ENCODE results near the gene COL20A1.

The COL20A1 gene

GRCh38 chr20:63363013-63363957 lies 70.3 kb downstream of the COL20A1 start:
- no peak for DNase-seq
- TF ChIP-seq GATA1 (IDR thresholded peaks at IDR 0.05; ENCODE audit: low read depth, low read length), result no peak
- TF ChIP-seq POLR2A (IDR thresholded peaks at IDR 0.05; ENCODE audit: low read length), result no peak

- no peak for TF ChIP-seq POLR2A (IDR thresholded peaks at IDR 0.05; ENCODE audit: low read length)
- no peak for TF ChIP-seq GATA1 (IDR thresholded peaks at IDR 0.05; ENCODE audit: low read depth, low read length)
- DNase-seq, result no peak
These were observed 71.1 kb downstream of the COL20A1 start for GRCh38 chr20:63363981-63364561.

- DNase-seq, result no peak
- TF ChIP-seq POLR2A (IDR thresholded peaks at IDR 0.05; ENCODE audit: low read length) (no peak), GATA1 (IDR thresholded peaks at IDR 0.05; ENCODE audit: low read depth, low read length) (no peak)
These were observed 72.0 kb downstream of the COL20A1 start for GRCh38 chr20:63364801-63365585.

GRCh38 chr20:63365601-63366389 lies 72.8 kb downstream of the COL20A1 start:
- no peak for DNase-seq
- TF ChIP-seq GATA1 (IDR thresholded peaks at IDR 0.05; ENCODE audit: low read depth, low read length) (no peak), POLR2A (IDR thresholded peaks at IDR 0.05; ENCODE audit: low read length) (no peak)

- no peak for DNase-seq
- TF ChIP-seq POLR2A (IDR thresholded peaks at IDR 0.05; ENCODE audit: low read length) (no peak), GATA1 (IDR thresholded peaks at IDR 0.05; ENCODE audit: low read depth, low read length) (no peak)
These were observed 73.7 kb downstream of the COL20A1 start for GRCh38 chr20:63366390-63367365.

- no peak for DNase-seq
- TF ChIP-seq POLR2A (IDR thresholded peaks at IDR 0.05; ENCODE audit: low read length) (no peak), GATA1 (IDR thresholded peaks at IDR 0.05; ENCODE audit: low read depth, low read length) (no peak)
These were observed 74.6 kb downstream of the COL20A1 start for GRCh38 chr20:63367446-63368055.

GRCh38 chr20:63368151-63368550 lies 75.2 kb downstream of the COL20A1 start:
- no peak for DNase-seq
- TF ChIP-seq GATA1 (IDR thresholded peaks at IDR 0.05; ENCODE audit: low read depth, low read length) (no peak), POLR2A (IDR thresholded peaks at IDR 0.05; ENCODE audit: low read length) (no peak)

GRCh38 chr20:63369024-63369530 lies 76.1 kb downstream of the COL20A1 start:
- TF ChIP-seq GATA1 (IDR thresholded peaks at IDR 0.05; ENCODE audit: low read depth, low read length) (no peak), POLR2A (IDR thresholded peaks at IDR 0.05; ENCODE audit: low read length) (no peak)
- no peak for DNase-seq

GRCh38 chr20:63369724-63370617 lies 77.0 kb downstream of the COL20A1 start:
- TF ChIP-seq POLR2A (IDR thresholded peaks at IDR 0.05; ENCODE audit: low read length) (no peak), GATA1 (IDR thresholded peaks at IDR 0.05; ENCODE audit: low read depth, low read length) (no peak)
- no peak for DNase-seq

- TF ChIP-seq GATA1 (IDR thresholded peaks at IDR 0.05; ENCODE audit: low read depth, low read length), result no peak
- no peak for TF ChIP-seq POLR2A (IDR thresholded peaks at IDR 0.05; ENCODE audit: low read length)
- no peak for DNase-seq
These were observed 77.7 kb downstream of the COL20A1 start for GRCh38 chr20:63370618-63371187.
